ENCODE data around the gene TIGD7. TPM values are rescaled to one million over a fixed set of nuclear protein-coding genes. Genes with fewer than 3 reads are reported as not detected.

Gene TIGD7
- total RNA-seq, 1 donor from 2014 or later, result 3.4 TPM

DNA sequence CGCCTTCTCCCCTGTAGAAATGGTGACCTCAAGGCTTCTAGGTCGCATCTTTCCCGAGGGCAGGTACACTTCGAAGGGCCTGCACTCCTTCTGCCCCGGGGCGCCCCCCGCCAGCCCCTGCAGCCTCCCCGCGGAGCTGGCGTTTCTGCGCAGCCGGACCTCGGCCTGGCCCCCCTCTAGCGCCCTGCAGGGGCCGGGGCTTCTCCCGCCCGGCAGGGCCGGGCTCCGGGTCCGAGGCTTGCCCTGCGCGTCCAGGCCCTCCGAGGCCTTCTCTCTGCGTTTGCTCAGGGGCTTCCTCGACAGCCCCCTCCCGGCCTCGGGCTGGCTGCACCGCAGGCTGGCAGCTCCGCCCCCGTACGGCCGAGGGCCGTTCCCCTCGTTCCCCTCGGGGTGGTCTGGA lies 50.9 kb downstream of the TIGD7 start:
- Histone ChIP-seq H3K4me3 (ENCODE audit: low read depth, low read length) (no peak overlapping the region), H3K36me3 (ENCODE audit: control insufficient read depth, insufficient read depth, low read length) (no peaks in the 10 kb centered on the region), H3K27me3 (ENCODE audit: control insufficient read depth, insufficient read depth, low read length) (peaks cover 2% of the 10 kb centered on the region)
- no peak for DNase-seq (ENCODE audit: low read depth)
- TF ChIP-seq CTCF (IDR thresholded peaks at IDR 0.05; ENCODE audit: insufficient read depth, low read length, poor library complexity, severe bottlenecking), result no peak

- Histone ChIP-seq H3K36me3 (ENCODE audit: control insufficient read depth, insufficient read depth, low read length) (no peaks in the 10 kb centered on the region), H3K4me3 (ENCODE audit: low read depth, low read length) (no peak overlapping the region), H3K27me3 (ENCODE audit: control insufficient read depth, insufficient read depth, low read length) (peaks cover 2% of the 10 kb centered on the region)
- no peak for TF ChIP-seq CTCF (IDR thresholded peaks at IDR 0.05; ENCODE audit: insufficient read depth, low read length, poor library complexity, severe bottlenecking)
- DNase-seq (ENCODE audit: low read depth), result no peak
Observed at GRCh38 chr16:3252967-3253366, 52.3 kb downstream of the TIGD7 start.

DNA sequence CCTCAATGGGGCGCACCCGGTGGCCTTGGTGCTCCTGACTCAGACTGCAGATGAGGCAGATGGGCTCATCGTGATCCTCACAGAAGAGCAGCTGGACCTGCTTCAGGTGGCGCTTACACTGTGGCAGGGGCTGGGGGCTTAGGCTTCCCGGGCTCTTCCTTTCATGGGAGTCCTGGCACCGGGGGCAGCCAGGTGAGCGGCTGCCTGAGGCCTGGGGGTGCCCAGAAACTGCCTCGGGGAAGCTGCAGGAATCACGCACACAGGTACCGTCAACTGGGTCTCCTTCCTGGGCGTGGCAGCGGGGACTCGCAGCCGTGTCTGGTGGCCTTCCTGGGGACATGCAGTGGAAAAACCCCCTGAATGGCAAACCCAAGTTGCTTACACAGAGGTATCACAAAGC lies 55.8 kb downstream of the TIGD7 start:
- Histone ChIP-seq H3K27me3 (ENCODE audit: control insufficient read depth, insufficient read depth, low read length) (peaks cover 2% of the 10 kb centered on the region), H3K4me3 (ENCODE audit: low read depth, low read length) (no peak overlapping the region), H3K36me3 (ENCODE audit: control insufficient read depth, insufficient read depth, low read length) (no peaks in the 10 kb centered on the region)
- no peak for DNase-seq (ENCODE audit: low read depth)
- TF ChIP-seq CTCF (IDR thresholded peaks at IDR 0.05; ENCODE audit: insufficient read depth, low read length, poor library complexity, severe bottlenecking), result no peak

DNA sequence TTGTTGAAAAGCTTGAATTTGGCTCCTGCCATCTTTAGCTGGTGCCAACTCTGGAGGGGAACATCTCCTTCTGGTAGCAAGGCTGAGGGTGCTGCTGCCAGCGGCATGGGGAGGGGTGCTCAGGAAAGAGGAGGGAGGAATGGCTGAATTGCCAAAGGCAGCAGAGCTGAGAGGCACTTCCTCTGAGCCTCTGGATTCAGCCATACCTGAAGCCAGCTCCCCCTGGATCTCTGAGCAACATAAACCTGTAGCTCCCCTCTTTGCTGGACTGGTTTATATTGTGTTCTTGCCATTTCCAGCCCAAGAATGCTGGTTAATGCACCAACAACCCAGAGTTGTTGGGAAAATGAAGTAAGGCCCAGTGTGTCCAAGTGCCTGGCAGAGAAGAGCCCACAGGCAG lies 56.2 kb downstream of the TIGD7 start:
- no peaks in the 10 kb centered on the region for H3K36me3 ChIP-seq (ENCODE audit: control insufficient read depth, insufficient read depth, low read length)
- H3K27me3 ChIP-seq (ENCODE audit: control insufficient read depth, insufficient read depth, low read length), result no peaks in the 10 kb centered on the region
- no peak for TF ChIP-seq CTCF (IDR thresholded peaks at IDR 0.05; ENCODE audit: insufficient read depth, low read length, poor library complexity, severe bottlenecking)
- no peak for DNase-seq (ENCODE audit: low read depth)
- no peak overlapping the region for H3K4me3 ChIP-seq (ENCODE audit: low read depth, low read length)

Other genes starting within 250 kb of the TIGD7 start
- 621 and 682 TPM in 2 replicates for gene IL32, start 239.8 kb downstream of the TIGD7 start, total RNA-seq
- not detected in 2 replicates for gene ZSCAN10, start 206.1 kb downstream of the TIGD7 start, total RNA-seq
- gene ZNF205, start 192.8 kb downstream of the TIGD7 start, total RNA-seq, result 25.1 and 27.9 TPM in 2 replicates
- 13.7 and 16.6 TPM in 2 replicates for gene ZNF213, start 170.4 kb downstream of the TIGD7 start, total RNA-seq
- not detected in 2 replicates for gene OR1F1, start 117.2 kb downstream of the TIGD7 start, total RNA-seq
- gene ZNF200, start 70.3 kb downstream of the TIGD7 start, total RNA-seq, result 5.0 and 7.9 TPM in 2 replicates
- gene MEFV, start 48.8 kb downstream of the TIGD7 start, total RNA-seq, result 0.14 and 0.21 TPM in 2 replicates
- 42.1 and 44.5 TPM in 2 replicates for gene ZNF263, start 21.9 kb downstream of the TIGD7 start, total RNA-seq
- gene ZNF75A, start 67 bp upstream of the TIGD7 start, total RNA-seq, result 17.8 and 19.5 TPM in 2 replicates
- gene OR2C1, start 50.5 kb upstream of the TIGD7 start, total RNA-seq, result 0.08 TPM in 1 of 2 replicates, not detected in the other
- gene ZSCAN32, start 95.6 kb upstream of the TIGD7 start, total RNA-seq, result 8.1 and 12.0 TPM in 2 replicates
- 8.0 and 12.2 TPM in 2 replicates for gene ZNF174, start 95.8 kb upstream of the TIGD7 start, total RNA-seq
- gene ZNF597, start 138.1 kb upstream of the TIGD7 start, total RNA-seq, result 1.7 and 2.9 TPM in 2 replicates
- 27.1 and 30.7 TPM in 2 replicates for gene NAA60, start 138.2 kb upstream of the TIGD7 start, total RNA-seq
- not detected in 2 replicates for gene C16orf90, start 190.1 kb upstream of the TIGD7 start, total RNA-seq
- gene CLUAP1, start 195.6 kb upstream of the TIGD7 start, total RNA-seq, result 20.6 and 20.9 TPM in 2 replicates